Keratinocyte (primary cell): ENCODE data around the gene DPYSL4.

Experiments
- EZH2 ChIP-seq: IDR thresholded peaks from one replicate; pipeline ENCODE4 v1.6.1; 2012; ENCODE audit warnings: inconsistent platforms, mild to moderate bottlenecking, low read length, moderate library complexity
- TF ChIP-seq, protein P1 (sequence below), 3 experiments: IDR thresholded peaks in 1 of 3; conservative IDR thresholded peaks in 1 of 3; optimal IDR thresholded peaks in 1 of 3; 2 replicates in 2 of 3; 3 replicates in 1 of 3; pipeline versions ENCODE3 to v1.5.1; 2011; ENCODE audit warnings: low read length in 3 of 3, mild to moderate bottlenecking in 3 of 3, moderate library complexity in 2 of 3, control low read depth in 1 of 3, inconsistent platforms in 1 of 3; ENCODE audit not compliant: insufficient read depth in 2 of 3; ENCODE audit errors: extremely low read depth in 1 of 3

DNA sequence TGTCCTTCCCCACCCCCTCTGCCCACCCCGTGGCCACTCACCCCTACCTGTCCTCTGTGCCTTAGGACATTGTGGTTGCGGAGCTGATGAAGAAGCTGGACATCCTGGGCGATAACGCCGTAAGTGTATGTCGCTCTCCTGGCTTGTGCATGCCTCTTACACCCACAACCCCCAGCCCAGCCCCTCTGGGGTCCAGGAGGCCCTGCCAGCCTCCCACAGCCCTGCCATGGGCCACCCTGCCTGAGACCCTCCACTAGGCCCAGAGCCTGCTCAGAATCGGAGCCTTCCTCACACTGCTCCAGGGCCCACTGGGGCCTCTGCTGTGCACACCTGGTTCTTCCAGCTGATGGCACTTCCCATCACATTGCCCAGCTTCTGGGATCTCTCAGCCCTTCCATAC is 36.8 kb upstream of the DPYSL4 start:
- TF ChIP-seq, protein P1, sequence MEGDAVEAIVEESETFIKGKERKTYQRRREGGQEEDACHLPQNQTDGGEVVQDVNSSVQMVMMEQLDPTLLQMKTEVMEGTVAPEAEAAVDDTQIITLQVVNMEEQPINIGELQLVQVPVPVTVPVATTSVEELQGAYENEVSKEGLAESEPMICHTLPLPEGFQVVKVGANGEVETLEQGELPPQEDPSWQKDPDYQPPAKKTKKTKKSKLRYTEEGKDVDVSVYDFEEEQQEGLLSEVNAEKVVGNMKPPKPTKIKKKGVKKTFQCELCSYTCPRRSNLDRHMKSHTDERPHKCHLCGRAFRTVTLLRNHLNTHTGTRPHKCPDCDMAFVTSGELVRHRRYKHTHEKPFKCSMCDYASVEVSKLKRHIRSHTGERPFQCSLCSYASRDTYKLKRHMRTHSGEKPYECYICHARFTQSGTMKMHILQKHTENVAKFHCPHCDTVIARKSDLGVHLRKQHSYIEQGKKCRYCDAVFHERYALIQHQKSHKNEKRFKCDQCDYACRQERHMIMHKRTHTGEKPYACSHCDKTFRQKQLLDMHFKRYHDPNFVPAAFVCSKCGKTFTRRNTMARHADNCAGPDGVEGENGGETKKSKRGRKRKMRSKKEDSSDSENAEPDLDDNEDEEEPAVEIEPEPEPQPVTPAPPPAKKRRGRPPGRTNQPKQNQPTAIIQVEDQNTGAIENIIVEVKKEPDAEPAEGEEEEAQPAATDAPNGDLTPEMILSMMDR (optimal IDR thresholded peaks at IDR 0.05 in 1 of 3, IDR thresholded peaks at IDR 0.05 in 1 of 3, conservative IDR thresholded peaks at IDR 0.05 in 1 of 3; ENCODE audit: extremely low read depth in 1 of 3, insufficient read depth in 2 of 3, low read length in 3 of 3) = no peak
- TF ChIP-seq EZH2 = no peak
